Endothelial cell of umbilical vein (primary cell): ENCODE results near the gene CISD3.

Experiments used
- POLR2A ChIP-seq: IDR thresholded peaks from 2 replicates; pipeline ENCODE4 v1.6.1; 2012; ENCODE audit warnings: low read depth, mild to moderate bottlenecking, control low read depth, low read length
- POLR2AphosphoS5 ChIP-seq: IDR thresholded peaks from 2 replicates; pipeline ENCODE4 v1.6.1; 2012; ENCODE audit warnings: low read depth, mild to moderate bottlenecking, control low read depth, low read length, moderate library complexity; ENCODE audit not compliant: insufficient read depth
- TF ChIP-seq, protein P1 (sequence below), 2 donors: IDR thresholded peaks; 1 replicate in 1 of 2; 2 replicates in 1 of 2; pipeline ENCODE4 v1.5.1; 2011; ENCODE audit warnings: low read length in 2 of 2, mild to moderate bottlenecking in 2 of 2, moderate library complexity in 2 of 2, control low read depth in 1 of 2, inconsistent platforms in 1 of 2, low read depth in 1 of 2; ENCODE audit not compliant: insufficient read depth in 1 of 2; ENCODE audit errors: extremely low read depth in 1 of 2

- TF ChIP-seq POLR2AphosphoS5, result no peak
- TF ChIP-seq, protein P1, sequence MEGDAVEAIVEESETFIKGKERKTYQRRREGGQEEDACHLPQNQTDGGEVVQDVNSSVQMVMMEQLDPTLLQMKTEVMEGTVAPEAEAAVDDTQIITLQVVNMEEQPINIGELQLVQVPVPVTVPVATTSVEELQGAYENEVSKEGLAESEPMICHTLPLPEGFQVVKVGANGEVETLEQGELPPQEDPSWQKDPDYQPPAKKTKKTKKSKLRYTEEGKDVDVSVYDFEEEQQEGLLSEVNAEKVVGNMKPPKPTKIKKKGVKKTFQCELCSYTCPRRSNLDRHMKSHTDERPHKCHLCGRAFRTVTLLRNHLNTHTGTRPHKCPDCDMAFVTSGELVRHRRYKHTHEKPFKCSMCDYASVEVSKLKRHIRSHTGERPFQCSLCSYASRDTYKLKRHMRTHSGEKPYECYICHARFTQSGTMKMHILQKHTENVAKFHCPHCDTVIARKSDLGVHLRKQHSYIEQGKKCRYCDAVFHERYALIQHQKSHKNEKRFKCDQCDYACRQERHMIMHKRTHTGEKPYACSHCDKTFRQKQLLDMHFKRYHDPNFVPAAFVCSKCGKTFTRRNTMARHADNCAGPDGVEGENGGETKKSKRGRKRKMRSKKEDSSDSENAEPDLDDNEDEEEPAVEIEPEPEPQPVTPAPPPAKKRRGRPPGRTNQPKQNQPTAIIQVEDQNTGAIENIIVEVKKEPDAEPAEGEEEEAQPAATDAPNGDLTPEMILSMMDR (IDR thresholded peaks at IDR 0.05; ENCODE audit: extremely low read depth in 1 of 2, insufficient read depth in 1 of 2, low read depth in 1 of 2, low read length in 2 of 2), result no peak
- no peak for TF ChIP-seq POLR2A
These were observed 2.5 kb downstream of the CISD3 start for GRCh38 chr17:38732376-38733281.
